Stimulated activated CD4-positive, alpha-beta T cell treated with anti-CD3 and anti-CD28 coated beads, TNF-alpha, amount 100 ng/mL, for 24 hours (primary cell): ENCODE results near the gene PDHX.
A peak's percentile ranks its signal among the peaks of the same experiment; 100 is the strongest.
"Not testable (repeated sequence)": the region's sequence is repeated elsewhere in the genome, so short reads cannot be mapped to it uniquely, and the experiment has no call there.

Source experiments
- DNase-seq, 3 experiments: peaks; one replicate each; pipeline ENCODE4 v3.0.0-alpha.2; 2020; ENCODE audit warnings: low read depth in 3 of 3

Gene PDHX

GRCh38 chr11:34910817-34911216, 5.6 kb upstream of the PDHX start:
- no peak for DNase-seq

GRCh38 chr11:34911676-34912075, 4.7 kb upstream of the PDHX start:
- no peak for DNase-seq

GRCh38 chr11:34913556-34913955, 2.9 kb upstream of the PDHX start:
- DNase-seq = not testable (repeated sequence)

- peak in 1 of 3 experiments; percentile 1 for DNase-seq
Measured at GRCh38 chr11:34915136-34916014, 1.0 kb upstream of the PDHX start.

GRCh38 chr11:34916843-34917770, 689 bp downstream of the PDHX start:
- no peak for DNase-seq

GRCh38 chr11:34921156-34921555, 4.7 kb downstream of the PDHX start:
- DNase-seq = no peak

GRCh38 chr11:34924714-34925113, 8.3 kb downstream of the PDHX start:
- no peak for DNase-seq

- no peak for DNase-seq
Measured at GRCh38 chr11:34926101-34926830, 9.8 kb downstream of the PDHX start.

GRCh38 chr11:34926831-34927132, 10.4 kb downstream of the PDHX start:
- no peak for DNase-seq

- no peak for DNase-seq
Measured at GRCh38 chr11:34928268-34928959, 12.0 kb downstream of the PDHX start.

GRCh38 chr11:34928960-34929680, 12.7 kb downstream of the PDHX start:
- DNase-seq = no peak

- no peak for DNase-seq
Measured at GRCh38 chr11:34929794-34930763, 13.7 kb downstream of the PDHX start.

GRCh38 chr11:34936945-34937629, 20.7 kb downstream of the PDHX start:
- DNase-seq = no peak

GRCh38 chr11:34938611-34939010, 22.2 kb downstream of the PDHX start:
- DNase-seq = no peak

- DNase-seq = no peak
Measured at GRCh38 chr11:34940026-34940677, 23.7 kb downstream of the PDHX start.

GRCh38 chr11:34941688-34942087, 25.3 kb downstream of the PDHX start:
- DNase-seq = no peak

GRCh38 chr11:34944692-34945091, 28.3 kb downstream of the PDHX start:
- DNase-seq = no peak

- no peak for DNase-seq
Measured at GRCh38 chr11:34948696-34949095, 32.3 kb downstream of the PDHX start.

- DNase-seq = no peak
Measured at GRCh38 chr11:34953955-34954354, 37.5 kb downstream of the PDHX start.
